Measurements from ENCODE around the gene KIAA0825. TPM values are rescaled to one million over a fixed set of nuclear protein-coding genes. Genes with fewer than 3 reads are reported as not detected.
"Not testable (repeated sequence)": the region's sequence is repeated elsewhere in the genome, so short reads cannot be mapped to it uniquely, and the experiment has no call there.

The KIAA0825 gene
- total RNA-seq, 1 donor from 2014 or later = 17.3 TPM

- DNase-seq (ENCODE audit: low spot score) = no peak
Measured at GRCh38 chr5:94180761-94181160, 437.6 kb downstream of the KIAA0825 start.

GRCh38 chr5:94175912-94176311 is 442.5 kb downstream of the KIAA0825 start:
- DNase-seq (ENCODE audit: low spot score) = no peak

- no peak for DNase-seq (ENCODE audit: low spot score)
Measured at GRCh38 chr5:94174748-94175411, 443.5 kb downstream of the KIAA0825 start.

- no peak for DNase-seq (ENCODE audit: low spot score)
Measured at GRCh38 chr5:94173100-94173499, 445.3 kb downstream of the KIAA0825 start.

GRCh38 chr5:94171070-94171469 is 447.3 kb downstream of the KIAA0825 start:
- DNase-seq (ENCODE audit: low spot score) = not testable (repeated sequence)

- DNase-seq (ENCODE audit: low spot score) = not testable (repeated sequence)
Measured at GRCh38 chr5:94170158-94170557, 448.2 kb downstream of the KIAA0825 start.

- no peak for DNase-seq (ENCODE audit: low spot score)
Measured at GRCh38 chr5:94168151-94168550, 450.3 kb downstream of the KIAA0825 start.

GRCh38 chr5:94161801-94162200 is 456.6 kb downstream of the KIAA0825 start:
- no peak for DNase-seq (ENCODE audit: low spot score)

- no peak for DNase-seq (ENCODE audit: low spot score)
Measured at GRCh38 chr5:94159144-94159543, 459.3 kb downstream of the KIAA0825 start.

GRCh38 chr5:94157704-94158539 is 460.5 kb downstream of the KIAA0825 start:
- no peak for DNase-seq (ENCODE audit: low spot score)

- DNase-seq (ENCODE audit: low spot score) = no peak
Measured at GRCh38 chr5:94154672-94155071, 463.7 kb downstream of the KIAA0825 start.

- DNase-seq (ENCODE audit: low spot score) = no peak
Measured at GRCh38 chr5:94153736-94154450, 464.5 kb downstream of the KIAA0825 start.

- DNase-seq (ENCODE audit: low spot score) = not testable (repeated sequence)
Measured at GRCh38 chr5:94143621-94144020, 474.8 kb downstream of the KIAA0825 start.

- no peak for DNase-seq (ENCODE audit: low spot score)
Measured at GRCh38 chr5:94140300-94140699, 478.1 kb downstream of the KIAA0825 start.

- DNase-seq (ENCODE audit: low spot score) = no peak
Measured at GRCh38 chr5:94130077-94130476, 488.3 kb downstream of the KIAA0825 start.

- no peak for DNase-seq (ENCODE audit: low spot score)
Measured at GRCh38 chr5:94125107-94125506, 493.3 kb downstream of the KIAA0825 start.

GRCh38 chr5:94116317-94116716 is 502.1 kb downstream of the KIAA0825 start:
- DNase-seq (ENCODE audit: low spot score) = not testable (repeated sequence)

- no peak for DNase-seq (ENCODE audit: low spot score)
Measured at GRCh38 chr5:94113087-94113486, 505.3 kb downstream of the KIAA0825 start.

- DNase-seq (ENCODE audit: low spot score) = peak; percentile 98
Measured at GRCh38 chr5:94111209-94112004, 507.0 kb downstream of the KIAA0825 start.

- DNase-seq (ENCODE audit: low spot score) = no peak
Measured at GRCh38 chr5:94103514-94104245, 514.7 kb downstream of the KIAA0825 start.
